ENCODE measurements around the gene ZSCAN1.

- TF ChIP-seq CTCF (IDR thresholded peaks at IDR 0.05) (no peak), POLR2A (IDR thresholded peaks at IDR 0.05) (no peak), EP300 (IDR thresholded peaks at IDR 0.05) (no peak), POLR2AphosphoS5 (IDR thresholded peaks at IDR 0.05) (no peak)
Observed at GRCh38 chr19:58093071-58093470, 59.2 kb downstream of the ZSCAN1 start.
